Activated CD8-positive, alpha-beta T cell treated with anti-CD3 and anti-CD28 coated beads for 36 hours (primary cell): ENCODE data around the gene DGKD. TPM values are rescaled to one million over a fixed set of nuclear protein-coding genes. Genes with fewer than 3 reads are reported as not detected.

Experiments used
- ATAC-seq: fragments of 200-7000 bp; cut with Tn5 transposase; one replicate; pipeline ENCODE4 v1.10.0; 2021; ENCODE audit warnings: mild to moderate bottlenecking, moderate library complexity
- CTCF ChIA-PET: fragments of 350-600 bp; sonication (Branson Sonifier 250); formaldehyde crosslinking; loops from one replicate; lab custom pipeline; 2021; ENCODE audit warnings: antibody characterized with exemption; lab: Charles Lee
- POLR2A ChIA-PET: fragments of 350-600 bp; sonication (Branson Sonifier 250); formaldehyde crosslinking; loops from one replicate; lab custom pipeline; 2021; ENCODE audit warnings: antibody characterized with exemption; lab: Charles Lee
- DNase-seq: peaks from one replicate; pipeline ENCODE4 v3.0.0-alpha.2; 2020
- H3K27ac Mint-ChIP-seq: one replicate; pipeline ENCODE4 v1.8.0; 2021; ENCODE audit warnings: mild to moderate bottlenecking, mixed read lengths
- H3K27me3 Mint-ChIP-seq: one replicate; pipeline ENCODE4 v1.8.0; 2021; ENCODE audit warnings: mixed read lengths
- H3K36me3 Mint-ChIP-seq: one replicate; pipeline ENCODE4 v1.8.0; 2021; ENCODE audit warnings: low read depth, mixed read lengths
- H3K4me1 Mint-ChIP-seq: one replicate; pipeline ENCODE4 v1.8.0; 2021; ENCODE audit warnings: low read depth, mixed read lengths
- H3K4me3 Mint-ChIP-seq: one replicate; pipeline ENCODE4 v1.8.0; 2021; ENCODE audit warnings: mild to moderate bottlenecking, moderate library complexity, mixed read lengths
- H3K9me3 Mint-ChIP-seq: one replicate; pipeline ENCODE4 v1.8.0; 2021; ENCODE audit warnings: mixed read lengths
- CTCF ChIP-seq: fragments of 200-600 bp; IDR thresholded peaks from one replicate; pipeline ENCODE4 v1.8.0; 2022; ENCODE audit warnings: antibody characterized with exemption, mild to moderate bottlenecking
- intact Hi-C: fragments of 100-400 bp; cut with micrococcal nuclease; formaldehyde crosslinking; loops from one replicate; pipeline ENCODE4 v1.10.0; 2022
- total RNA-seq, 2 experiments: library from RNA; stranded (reverse); gene quantifications; one replicate each; pipeline ENCODE4 v1.2.3, GENCODE V29; 2021

Gene DGKD
- total RNA-seq, 2 experiments from 2014 or later: 89.6 to 99.5 TPM

GRCh38 chr2:233446606-233447305 is 92.5 kb downstream of the DGKD start:
- intact Hi-C loops: loop anchor here (10.0 kb wide), 2 partner anchors 62 to 92 kb away; partner anchors contain the start of gene DGKD
- Mint-ChIP-seq H3K9me3 (no peaks in the 10 kb centered on the region), H3K27me3 (no peaks in the 10 kb centered on the region), H3K36me3 (peaks cover 39% of the 10 kb centered on the region), H3K4me3 (no peak overlapping the region), H3K4me1 (peaks cover 17% of the 10 kb centered on the region), H3K27ac (no peak overlapping the region)
- ChIA-PET CTCF (interaction anchor here (0.7 to 10.0 kb wide), 2 partner anchors 43 to 643 kb away, joined by 3 to 213 read pairs; no protein-coding TSS in a partner anchor), POLR2A (no interaction called here)
- ATAC-seq (no peak), DNase-seq (no peak)
- no peak for TF ChIP-seq CTCF

DNA sequence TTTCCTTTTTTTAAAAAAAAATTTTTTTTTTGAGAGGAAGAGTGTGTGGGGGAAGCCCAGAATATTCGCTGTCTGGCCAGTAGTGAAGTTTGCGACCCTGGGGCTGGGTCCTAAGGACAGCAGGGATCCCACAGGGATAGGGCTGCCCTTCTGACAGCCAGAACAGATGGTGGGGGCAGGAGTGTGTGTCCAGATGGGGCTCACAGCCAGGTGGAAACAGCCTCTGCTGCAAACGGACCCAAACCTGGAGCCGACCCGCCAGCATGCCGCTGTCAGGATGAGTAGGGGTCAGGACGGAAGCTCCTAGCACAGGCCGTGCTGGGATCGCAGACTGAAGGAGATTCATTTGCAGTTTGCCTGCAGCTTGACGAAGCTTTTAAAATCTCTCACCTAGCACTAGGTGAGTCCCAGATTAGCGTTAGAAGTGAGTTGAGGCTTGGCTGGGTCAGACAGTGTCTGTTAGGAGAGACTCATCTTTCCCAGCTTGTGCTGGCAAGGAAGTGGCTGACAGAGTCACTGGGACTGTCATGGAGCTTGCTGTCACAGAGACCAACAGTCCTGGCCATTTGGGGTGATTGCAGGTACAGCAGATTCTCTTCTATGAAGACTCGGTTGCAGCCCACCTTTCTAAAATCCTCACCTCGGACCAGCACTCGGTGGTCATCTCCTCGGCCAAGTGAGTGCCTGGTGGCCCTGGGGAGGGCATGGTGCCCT is 93.4 kb downstream of the DGKD start:
- H3K27me3 Mint-ChIP-seq: no peaks in the 10 kb centered on the region
- TF ChIP-seq CTCF: no peak
- ChIA-PET POLR2A (interaction anchor here (0.5 to 1.2 kb wide), 4 partner anchors 28 to 274 kb away, joined by 3 read pairs; no protein-coding TSS in a partner anchor), CTCF (interaction anchor here (0.7 to 1.7 kb wide), 6 partner anchors 10 to 644 kb away, joined by 3 to 11 read pairs (median 3); no protein-coding TSS in a partner anchor)
- no peak overlapping the region for H3K27ac Mint-ChIP-seq
- H3K36me3 Mint-ChIP-seq: peaks cover 41% of the 10 kb centered on the region
- no peak overlapping the region for H3K4me3 Mint-ChIP-seq
- peaks cover 12% of the 10 kb centered on the region for H3K4me1 Mint-ChIP-seq
- intact Hi-C loops: loop anchor here (10.0 kb wide), 2 partner anchors 63 to 93 kb away; partner anchors contain the start of gene DGKD
- DNase-seq (no peak), ATAC-seq (no peak)
- no peaks in the 10 kb centered on the region for H3K9me3 Mint-ChIP-seq

GRCh38 chr2:233448220-233448559 is 93.9 kb downstream of the DGKD start:
- H3K36me3 Mint-ChIP-seq: peaks cover 39% of the 10 kb centered on the region
- DNase-seq (peak; percentile 34), ATAC-seq (no peak)
- H3K4me1 Mint-ChIP-seq: peaks cover 8% of the 10 kb centered on the region
- TF ChIP-seq CTCF: peak; percentile 9
- no peaks in the 10 kb centered on the region for H3K27me3 Mint-ChIP-seq
- H3K9me3 Mint-ChIP-seq: no peaks in the 10 kb centered on the region
- ChIA-PET POLR2A (interaction anchor here (0.7 to 1.2 kb wide), 2 partner anchors 28 to 180 kb away, joined by 3 read pairs; no protein-coding TSS in a partner anchor), CTCF (interaction anchor here (0.9 to 1.7 kb wide), 4 partner anchors 13 to 263 kb away, joined by 3 to 11 read pairs (median 4); no protein-coding TSS in a partner anchor)
- H3K4me3 Mint-ChIP-seq: no peak overlapping the region
- H3K27ac Mint-ChIP-seq: peak overlapping the region; percentile 50
- intact Hi-C loops: loop anchor here (10.0 kb wide), 2 partner anchors 63 to 93 kb away; partner anchors contain the start of gene DGKD

GRCh38 chr2:233448575-233448974 is 94.3 kb downstream of the DGKD start:
- Mint-ChIP-seq H3K4me3 (no peak overlapping the region), H3K27me3 (no peaks in the 10 kb centered on the region), H3K4me1 (peaks cover 5% of the 10 kb centered on the region), H3K27ac (no peak overlapping the region), H3K9me3 (no peaks in the 10 kb centered on the region), H3K36me3 (peaks cover 35% of the 10 kb centered on the region)
- no peak for ATAC-seq
- no peak for TF ChIP-seq CTCF
- intact Hi-C loops: loop anchor here (10.0 kb wide), 2 partner anchors 64 to 94 kb away; partner anchors contain the start of gene DGKD
- ChIA-PET CTCF (interaction anchor here (0.9 to 1.7 kb wide), 4 partner anchors 13 to 263 kb away, joined by 3 to 11 read pairs (median 4); no protein-coding TSS in a partner anchor), POLR2A (interaction anchor here (0.7 to 1.2 kb wide), 2 partner anchors 27 to 180 kb away, joined by 3 read pairs; no protein-coding TSS in a partner anchor)
- no peak for DNase-seq
